DOHH2 (cell line): Measurements from ENCODE around the gene ZNF763.
"Not testable (repeated sequence)": the region's sequence is repeated elsewhere in the genome, so short reads cannot be mapped to it uniquely, and the experiment has no call there.

Source experiments
- H3F3A ChIP-seq: fragments of 200-600 bp; sonication (generic), shearing (Covaris generic); 2 replicates; pipeline ENCODE4 v1.6.0; 2016; ENCODE audit warnings: antibody characterized with exemption, mild to moderate bottlenecking; ENCODE audit not compliant: control insufficient read depth, insufficient read depth
- H3K27ac ChIP-seq: fragments of 200-600 bp; sonication (generic); 2 replicates; pipeline ENCODE4 v1.5.1; 2014; ENCODE audit warnings: low read depth, mild to moderate bottlenecking, low read length, moderate library complexity
- H3K27me3 ChIP-seq: fragments of 200-600 bp; sonication (generic); 2 replicates; pipeline ENCODE4 v1.6.1; 2014; ENCODE audit warnings: mild to moderate bottlenecking, low read length, mixed read lengths; ENCODE audit not compliant: control insufficient read depth
- H3K36me3 ChIP-seq: fragments of 200-600 bp; sonication (generic); 2 replicates; pipeline ENCODE4 v1.6.1; 2014; ENCODE audit warnings: mild to moderate bottlenecking, low read length, moderate library complexity, mixed read lengths; ENCODE audit not compliant: control insufficient read depth
- H3K4me1 ChIP-seq: fragments of 200-600 bp; sonication (generic); 2 replicates; pipeline ENCODE4 v1.6.1; 2014; ENCODE audit warnings: mild to moderate bottlenecking, low read length, mixed read lengths; ENCODE audit not compliant: control insufficient read depth
- H3K4me2 ChIP-seq: fragments of 200-600 bp; sonication (generic); 2 replicates; pipeline ENCODE4 v1.6.0; 2014; ENCODE audit warnings: mild to moderate bottlenecking, low read length, moderate library complexity
- H3K4me3 ChIP-seq: fragments of 200-600 bp; sonication (generic); 2 replicates; pipeline ENCODE4 v1.5.1; 2014; ENCODE audit warnings: mild to moderate bottlenecking, low read length, mixed read lengths
- H3K79me2 ChIP-seq: fragments of 200-600 bp; sonication (generic); 2 replicates; pipeline ENCODE4 v1.6.1; 2014; ENCODE audit warnings: mild to moderate bottlenecking, low read length, mixed read lengths; ENCODE audit not compliant: control insufficient read depth
- H3K9me2 ChIP-seq: fragments of 200-600 bp; sonication (generic); replicated peaks from 2 replicates; pipeline ENCODE4 v1.6.1; 2014; ENCODE audit warnings: mild to moderate bottlenecking, low read length, mixed read lengths; ENCODE audit not compliant: control insufficient read depth
- H3K9me3 ChIP-seq: fragments of 200-600 bp; sonication (generic); 2 replicates; pipeline ENCODE4 v1.6.1; 2014; ENCODE audit warnings: antibody characterized with exemption, low read length, mixed read lengths; ENCODE audit not compliant: control insufficient read depth, insufficient read depth
- H4K20me1 ChIP-seq: fragments of 200-600 bp; sonication (generic); 2 replicates; pipeline ENCODE4 v1.6.0; 2014; ENCODE audit warnings: low read depth, mild to moderate bottlenecking, antibody characterized with exemption, low read length, moderate library complexity; ENCODE audit not compliant: control insufficient read depth, insufficient read depth
- CTCF ChIP-seq: fragments of 200-600 bp; sonication (generic); IDR thresholded peaks from one replicate; pipeline ENCODE4 v1.5.1; 2014; ENCODE audit warnings: antibody characterized with exemption, mild to moderate bottlenecking, low read depth, low read length; ENCODE audit not compliant: poor library complexity, severe bottlenecking
- EZH2phosphoT487 ChIP-seq: fragments of 200-600 bp; sonication (generic); IDR thresholded peaks from 2 replicates; pipeline ENCODE4 v1.6.1; 2017; ENCODE audit warnings: borderline replicate concordance, mild to moderate bottlenecking, antibody characterized with exemption, low read length, moderate library complexity, mixed read lengths

ZNF763 gene

GRCh38 chr19:11948646-11949045 is 16.2 kb upstream of the ZNF763 start:
- peaks cover 7% of the 10 kb centered on the region; the same call in 1 of the 2 replicates for H3F3A ChIP-seq
- TF ChIP-seq EZH2phosphoT487 (no peak), CTCF (no peak)
- no peak overlapping the region for H3K4me3 ChIP-seq
- peaks cover 28% of the 10 kb centered on the region for H3K79me2 ChIP-seq
- H3K4me2 ChIP-seq: no peak overlapping the region
- peaks cover 98% of the 10 kb centered on the region for H3K36me3 ChIP-seq
- no peaks in the 10 kb centered on the region for H3K27me3 ChIP-seq
- no peaks in the 10 kb centered on the region for H3K9me2 ChIP-seq
- H3K4me1 ChIP-seq: no peaks in the 10 kb centered on the region
- H3K27ac ChIP-seq: no peak overlapping the region
- peaks cover 89% of the 10 kb centered on the region for H3K9me3 ChIP-seq
- no peaks in the 10 kb centered on the region for H4K20me1 ChIP-seq

- H3K4me2 ChIP-seq: no peak overlapping the region
- no peaks in the 10 kb centered on the region for H3K27me3 ChIP-seq
- H3K27ac ChIP-seq: no peak overlapping the region
- peaks cover 7% of the 10 kb centered on the region; the same call in 1 of the 2 replicates for H3F3A ChIP-seq
- no peaks in the 10 kb centered on the region for H3K4me1 ChIP-seq
- TF ChIP-seq EZH2phosphoT487 (no peak), CTCF (no peak)
- H3K9me3 ChIP-seq: peaks cover 84% of the 10 kb centered on the region
- peaks cover 95% of the 10 kb centered on the region for H3K36me3 ChIP-seq
- peaks cover 22% of the 10 kb centered on the region for H3K79me2 ChIP-seq
- H4K20me1 ChIP-seq: no peaks in the 10 kb centered on the region
- no peak overlapping the region for H3K4me3 ChIP-seq
- H3K9me2 ChIP-seq: no peaks in the 10 kb centered on the region
These were observed 15.6 kb upstream of the ZNF763 start for GRCh38 chr19:11949201-11949600.

GRCh38 chr19:11949614-11950080 is 15.2 kb upstream of the ZNF763 start:
- H4K20me1 ChIP-seq, H3K27me3 ChIP-seq, H3K4me2 ChIP-seq, H3K4me3 ChIP-seq, H3K4me1 ChIP-seq, H3K9me2 ChIP-seq, H3F3A ChIP-seq, H3K27ac ChIP-seq: not testable (repeated sequence)
- peaks cover 18% of the 10 kb centered on the region for H3K79me2 ChIP-seq
- peaks cover 79% of the 10 kb centered on the region for H3K9me3 ChIP-seq
- peaks cover 90% of the 10 kb centered on the region for H3K36me3 ChIP-seq

- peaks cover 84% of the 10 kb centered on the region for H3K36me3 ChIP-seq
These were observed 14.5 kb upstream of the ZNF763 start for GRCh38 chr19:11950312-11950711.

More at GRCh38 chr19:11950312-11950711, 14.5 kb upstream of the ZNF763 start:
- peaks cover 73% of the 10 kb centered on the region for H3K9me3 ChIP-seq
- H3K79me2 ChIP-seq: peaks cover 11% of the 10 kb centered on the region
- no peaks in the 10 kb centered on the region for H3K4me1 ChIP-seq
- H3K27me3 ChIP-seq: no peaks in the 10 kb centered on the region
- H4K20me1 ChIP-seq: no peaks in the 10 kb centered on the region
- TF ChIP-seq CTCF (no peak), EZH2phosphoT487 (no peak)
- no peak overlapping the region for H3K4me2 ChIP-seq
- H3K27ac ChIP-seq: no peak overlapping the region
- H3F3A ChIP-seq: peaks cover 7% of the 10 kb centered on the region; the same call in 1 of the 2 replicates
- H3K9me2 ChIP-seq: no peaks in the 10 kb centered on the region
- H3K4me3 ChIP-seq: no peak overlapping the region
